ENCODE data around the gene SLC25A21.

Gene SLC25A21

DNA sequence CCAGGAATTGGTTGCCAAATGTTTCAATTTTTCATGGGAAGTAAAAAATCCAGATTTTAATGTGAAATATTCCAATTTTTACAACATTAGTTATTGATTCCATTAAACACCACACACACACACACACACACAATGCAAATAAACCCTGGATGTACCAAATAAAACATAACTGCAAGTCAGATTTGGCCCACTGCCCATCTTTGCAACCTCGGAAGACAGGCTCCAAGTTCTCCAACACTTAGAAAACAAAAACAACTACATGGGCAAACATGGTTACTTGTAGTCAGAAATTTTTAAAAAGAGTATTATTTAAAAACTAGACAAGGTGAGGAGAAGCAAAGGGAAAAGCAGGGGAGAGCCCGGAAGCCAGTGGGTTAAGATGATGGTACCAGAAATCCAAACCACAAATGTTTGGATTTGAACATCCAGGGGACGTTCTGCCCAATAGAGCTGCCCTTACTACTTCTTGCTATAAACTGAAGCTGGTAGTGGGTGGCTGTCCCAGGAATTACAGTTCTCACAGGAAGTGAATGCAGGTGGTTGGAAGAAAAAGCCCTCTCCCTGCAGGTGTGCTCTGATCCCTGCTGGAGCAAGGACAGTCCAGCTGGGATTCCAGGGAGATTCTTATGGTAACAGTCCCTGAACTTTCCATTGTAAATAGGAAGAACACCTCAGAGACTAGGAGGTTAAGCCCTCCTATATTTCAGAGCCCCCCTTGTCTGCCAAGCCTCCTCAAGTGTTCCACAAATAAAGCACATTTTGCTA, 111.7 kb downstream of the SLC25A21 start:
- no peak overlapping the region for H3K4me3 ChIP-seq (ENCODE audit: low read depth, low read length)
- TF ChIP-seq, protein P1, sequence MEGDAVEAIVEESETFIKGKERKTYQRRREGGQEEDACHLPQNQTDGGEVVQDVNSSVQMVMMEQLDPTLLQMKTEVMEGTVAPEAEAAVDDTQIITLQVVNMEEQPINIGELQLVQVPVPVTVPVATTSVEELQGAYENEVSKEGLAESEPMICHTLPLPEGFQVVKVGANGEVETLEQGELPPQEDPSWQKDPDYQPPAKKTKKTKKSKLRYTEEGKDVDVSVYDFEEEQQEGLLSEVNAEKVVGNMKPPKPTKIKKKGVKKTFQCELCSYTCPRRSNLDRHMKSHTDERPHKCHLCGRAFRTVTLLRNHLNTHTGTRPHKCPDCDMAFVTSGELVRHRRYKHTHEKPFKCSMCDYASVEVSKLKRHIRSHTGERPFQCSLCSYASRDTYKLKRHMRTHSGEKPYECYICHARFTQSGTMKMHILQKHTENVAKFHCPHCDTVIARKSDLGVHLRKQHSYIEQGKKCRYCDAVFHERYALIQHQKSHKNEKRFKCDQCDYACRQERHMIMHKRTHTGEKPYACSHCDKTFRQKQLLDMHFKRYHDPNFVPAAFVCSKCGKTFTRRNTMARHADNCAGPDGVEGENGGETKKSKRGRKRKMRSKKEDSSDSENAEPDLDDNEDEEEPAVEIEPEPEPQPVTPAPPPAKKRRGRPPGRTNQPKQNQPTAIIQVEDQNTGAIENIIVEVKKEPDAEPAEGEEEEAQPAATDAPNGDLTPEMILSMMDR (IDR thresholded peaks at IDR 0.05; ENCODE audit: insufficient read depth, low read length, missing control alignments), result no peak
- no peak for DNase-seq (ENCODE audit: low read depth, low spot score)
- CTCF ChIA-PET, result no interaction called here
- POLR2A ChIA-PET, result no interaction called here

DNA sequence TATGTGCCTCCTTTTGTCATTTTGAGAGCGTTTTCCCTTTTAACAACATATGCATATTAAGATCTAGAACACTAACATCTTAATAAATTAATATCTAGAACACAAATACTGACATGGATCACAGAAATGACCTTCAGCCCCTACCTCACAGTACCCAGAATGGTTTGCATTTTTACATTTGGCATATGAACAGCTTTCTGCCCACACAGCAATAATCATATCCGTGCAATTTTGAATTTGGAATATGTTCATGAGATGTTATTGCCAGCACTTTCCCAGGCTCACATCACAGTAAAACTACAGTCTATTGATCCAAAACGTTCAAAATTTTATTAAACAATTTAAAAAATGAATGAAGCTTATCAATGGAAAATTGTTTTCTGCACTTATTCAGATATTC, 114.6 kb downstream of the SLC25A21 start:
- H3K4me3 ChIP-seq (ENCODE audit: low read depth, low read length), result no peak overlapping the region
- POLR2A ChIA-PET, result no interaction called here
- TF ChIP-seq, protein P1 (IDR thresholded peaks at IDR 0.05; ENCODE audit: insufficient read depth, low read length, missing control alignments), result no peak
- CTCF ChIA-PET, result interaction anchor here (1.5 kb wide), 1 partner anchor 12 kb away, joined by 3 read pairs; no protein-coding TSS in a partner anchor
- DNase-seq (ENCODE audit: low read depth, low spot score), result no peak

DNA sequence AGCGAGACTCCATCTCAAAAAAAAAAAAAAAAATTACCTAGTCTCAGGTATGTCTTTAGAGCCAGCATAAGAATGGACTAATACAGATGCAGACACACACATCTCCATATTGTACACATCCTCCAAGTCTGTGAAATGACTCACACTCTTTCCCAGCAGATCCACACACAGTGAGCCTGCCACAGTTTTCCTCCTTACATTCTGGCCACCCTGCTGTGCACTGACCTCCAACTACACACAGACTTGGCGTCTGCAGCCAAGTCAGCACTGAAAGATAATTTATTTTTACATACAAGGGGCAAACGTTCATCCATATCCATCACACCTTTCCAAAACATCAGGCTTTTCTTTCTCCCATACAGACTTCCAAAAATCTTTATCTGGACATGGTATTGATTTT, 115.9 kb downstream of the SLC25A21 start:
- POLR2A ChIA-PET, result no interaction called here
- H3K4me3 ChIP-seq (ENCODE audit: low read depth, low read length), result no peak overlapping the region
- CTCF ChIA-PET, result no interaction called here
- TF ChIP-seq, protein P1 (IDR thresholded peaks at IDR 0.05; ENCODE audit: insufficient read depth, low read length, missing control alignments), result no peak
- DNase-seq (ENCODE audit: low read depth, low spot score), result no peak

DNA sequence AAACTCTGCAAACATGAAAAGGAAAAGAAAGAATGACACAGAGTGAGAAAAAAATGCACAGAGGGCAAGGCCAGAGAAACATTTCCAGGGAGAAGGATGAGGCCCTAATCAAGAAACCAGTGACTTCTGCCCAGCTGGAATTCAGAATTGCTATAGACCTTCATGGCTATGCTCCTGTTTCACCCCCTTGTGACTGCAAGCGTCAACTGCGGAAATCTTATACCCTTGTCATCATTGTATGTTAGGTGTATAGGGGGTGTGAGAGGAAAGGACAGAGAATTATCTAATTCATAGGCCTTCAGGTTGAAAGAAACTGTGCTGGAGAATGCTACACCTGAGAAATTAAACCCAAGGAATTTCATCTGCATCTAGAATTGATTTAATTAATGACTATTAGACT, 117.5 kb downstream of the SLC25A21 start:
- no peak for DNase-seq (ENCODE audit: low read depth, low spot score)
- ChIA-PET CTCF (no interaction called here), POLR2A (no interaction called here)
- TF ChIP-seq, protein P1 (IDR thresholded peaks at IDR 0.05; ENCODE audit: insufficient read depth, low read length, missing control alignments), result no peak
- no peak overlapping the region for H3K4me3 ChIP-seq (ENCODE audit: low read depth, low read length)

DNA sequence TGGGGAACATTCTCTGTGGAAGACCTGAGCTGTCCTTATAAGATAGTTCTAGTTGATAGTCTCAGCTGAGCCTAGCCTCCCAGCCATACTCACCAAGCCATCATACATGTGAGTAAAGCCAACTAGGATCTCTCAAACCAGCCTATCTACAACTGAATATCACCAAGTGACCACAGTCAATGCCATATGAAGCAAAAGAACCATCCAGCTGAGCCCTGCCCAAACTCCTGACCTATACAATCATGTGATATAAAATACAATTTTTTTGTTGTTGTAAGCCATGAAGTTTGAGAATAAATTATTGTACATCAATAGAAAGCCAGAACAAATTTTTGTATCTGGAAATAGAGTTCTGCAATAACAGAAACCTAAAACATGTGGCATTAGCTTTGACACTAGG, 118.3 kb downstream of the SLC25A21 start:
- TF ChIP-seq, protein P1 (IDR thresholded peaks at IDR 0.05; ENCODE audit: insufficient read depth, low read length, missing control alignments), result no peak
- no peak for DNase-seq (ENCODE audit: low read depth, low spot score)
- POLR2A ChIA-PET, result no interaction called here
- H3K4me3 ChIP-seq (ENCODE audit: low read depth, low read length), result no peak overlapping the region
- CTCF ChIA-PET, result no interaction called here

DNA sequence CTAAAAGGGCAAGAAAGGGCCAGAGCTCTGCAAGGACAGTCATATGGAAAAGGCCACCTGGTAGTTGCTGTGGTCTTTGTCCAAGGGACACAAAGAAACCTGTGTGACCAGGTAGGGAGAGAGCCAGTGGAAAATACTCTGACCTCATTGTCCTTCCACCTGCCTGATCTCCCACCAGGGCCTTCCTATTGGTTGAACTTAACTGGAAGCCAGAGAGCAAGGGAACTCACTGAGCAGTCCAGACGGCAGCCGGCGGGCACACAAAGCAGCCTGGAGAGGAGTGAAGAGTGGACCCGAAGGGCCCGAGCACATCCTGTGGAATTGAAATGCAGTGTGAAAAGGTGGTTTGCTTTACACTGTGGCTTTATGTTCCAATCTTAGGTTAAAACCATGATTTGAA, 120.7 kb downstream of the SLC25A21 start:
- POLR2A ChIA-PET, result no interaction called here
- H3K4me3 ChIP-seq (ENCODE audit: low read depth, low read length), result no peak overlapping the region
- TF ChIP-seq, protein P1 (IDR thresholded peaks at IDR 0.05; ENCODE audit: insufficient read depth, low read length, missing control alignments), result no peak
- no peak for DNase-seq (ENCODE audit: low read depth, low spot score)
- CTCF ChIA-PET, result no interaction called here
